ENCODE measurements around the gene PAPOLB. TPM values are rescaled to one million over a fixed set of nuclear protein-coding genes. Genes with fewer than 3 reads are reported as not detected.

Gene PAPOLB
- total RNA-seq, 2 donors from 2014 or later: 0.11 to 0.28 TPM

DNA sequence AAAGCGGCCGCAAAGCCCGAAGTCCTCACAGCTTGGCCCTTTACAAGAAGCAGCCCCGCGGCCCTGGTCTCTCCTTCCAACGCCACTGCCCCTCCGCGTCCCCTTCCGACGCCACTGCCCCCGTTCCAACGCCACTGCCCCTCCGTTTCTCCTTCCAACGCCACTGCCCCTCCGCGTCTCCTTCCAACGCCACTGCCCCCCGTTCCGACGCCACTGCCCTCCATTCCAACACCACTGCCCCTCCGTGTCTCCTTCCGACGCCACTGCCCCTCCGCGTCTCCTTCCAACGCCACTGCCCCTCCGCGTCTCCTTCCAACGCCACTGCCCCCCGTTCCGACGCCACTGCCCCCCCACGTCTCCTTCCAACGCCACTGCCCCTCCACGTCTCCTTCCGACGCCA is 53.3 kb downstream of the PAPOLB start:
- H3K9me3 ChIP-seq: no peaks in the 10 kb centered on the region
- H3K4me3 ChIP-seq: no peak overlapping the region
- no peaks in the 10 kb centered on the region for H3K4me1 ChIP-seq
- DNase-seq (ENCODE audit: low spot score): no peak
- H3K27me3 ChIP-seq: no peaks in the 10 kb centered on the region
- TF ChIP-seq, protein P1, sequence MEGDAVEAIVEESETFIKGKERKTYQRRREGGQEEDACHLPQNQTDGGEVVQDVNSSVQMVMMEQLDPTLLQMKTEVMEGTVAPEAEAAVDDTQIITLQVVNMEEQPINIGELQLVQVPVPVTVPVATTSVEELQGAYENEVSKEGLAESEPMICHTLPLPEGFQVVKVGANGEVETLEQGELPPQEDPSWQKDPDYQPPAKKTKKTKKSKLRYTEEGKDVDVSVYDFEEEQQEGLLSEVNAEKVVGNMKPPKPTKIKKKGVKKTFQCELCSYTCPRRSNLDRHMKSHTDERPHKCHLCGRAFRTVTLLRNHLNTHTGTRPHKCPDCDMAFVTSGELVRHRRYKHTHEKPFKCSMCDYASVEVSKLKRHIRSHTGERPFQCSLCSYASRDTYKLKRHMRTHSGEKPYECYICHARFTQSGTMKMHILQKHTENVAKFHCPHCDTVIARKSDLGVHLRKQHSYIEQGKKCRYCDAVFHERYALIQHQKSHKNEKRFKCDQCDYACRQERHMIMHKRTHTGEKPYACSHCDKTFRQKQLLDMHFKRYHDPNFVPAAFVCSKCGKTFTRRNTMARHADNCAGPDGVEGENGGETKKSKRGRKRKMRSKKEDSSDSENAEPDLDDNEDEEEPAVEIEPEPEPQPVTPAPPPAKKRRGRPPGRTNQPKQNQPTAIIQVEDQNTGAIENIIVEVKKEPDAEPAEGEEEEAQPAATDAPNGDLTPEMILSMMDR (IDR thresholded peaks at IDR 0.05): no peak
- H3K27ac ChIP-seq: peak overlapping the region in 1 of 2 donors; percentile 71
- H3K36me3 ChIP-seq: no peaks in the 10 kb centered on the region

DNA sequence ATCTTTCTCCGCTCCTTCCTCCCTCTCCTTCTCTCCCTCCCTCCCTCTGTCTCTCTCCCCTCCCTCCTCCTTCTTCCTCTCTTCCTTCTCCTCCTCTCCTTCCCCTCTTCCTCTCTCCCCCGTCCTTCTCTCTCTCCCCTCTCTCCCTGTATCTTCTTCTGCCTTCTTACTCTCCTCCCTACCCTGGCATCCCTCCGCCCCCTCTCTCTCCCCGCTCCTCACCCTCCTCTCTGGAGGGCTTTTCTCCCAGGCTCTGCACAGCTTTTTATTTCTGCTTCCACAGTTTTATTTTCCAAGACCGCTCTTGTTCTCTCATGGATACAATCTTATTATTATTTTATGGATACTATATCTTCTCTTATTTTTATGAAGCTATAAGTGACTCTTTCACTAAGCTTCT is 53.8 kb downstream of the PAPOLB start:
- no peaks in the 10 kb centered on the region for H3K4me1 ChIP-seq
- no peaks in the 10 kb centered on the region for H3K9me3 ChIP-seq
- H3K27ac ChIP-seq: peak overlapping the region in 1 of 2 donors; percentile 71
- H3K36me3 ChIP-seq: no peaks in the 10 kb centered on the region
- H3K27me3 ChIP-seq: no peaks in the 10 kb centered on the region
- no peak for DNase-seq (ENCODE audit: low spot score)
- TF ChIP-seq, protein P1 (IDR thresholded peaks at IDR 0.05): no peak
- H3K4me3 ChIP-seq: no peak overlapping the region

Other genes starting within 250 kb of the PAPOLB start
- 10 to 100 TPM; 19.4 to 24.8 TPM for gene FOXK1, start 179.7 kb downstream of the PAPOLB start, total RNA-seq
- gene AP5Z1, start 86.4 kb downstream of the PAPOLB start, total RNA-seq: 1 to 10 TPM; 7.5 to 9.2 TPM
- gene RADIL, start 21.7 kb upstream of the PAPOLB start, total RNA-seq: 10 to 100 TPM in 1 of 2 donors, 1 to 10 TPM in 1; 7.7 to 16.0 TPM
- under 1 TPM in 1 of 2 donors, not detected in 1; 0.19 TPM for gene MMD2, start 97.2 kb upstream of the PAPOLB start, total RNA-seq
- gene RBAK, start 183.8 kb upstream of the PAPOLB start, total RNA-seq: 1 to 10 TPM; 6.1 to 6.9 TPM

All from right atrium auricular region (tissue), 2 donors.